Endothelial cell of umbilical vein (primary cell): ENCODE measurements around the gene SLCO2A1. TPM values are rescaled to one million over a fixed set of nuclear protein-coding genes. Genes with fewer than 3 reads are reported as not detected.

Experiments
- BruUV-seq: library from RNA; stranded (reverse); fragments of 400-500 nt; replicated peaks from 2 replicates; lab custom pipeline; 2021; lab: Mats Ljungman, UMichigan
- CTCF ChIA-PET: fragments of 300-600, 350-600 bp; sonication (Branson Sonifier 250); formaldehyde crosslinking; loops from one replicate; lab custom pipeline; 2021; ENCODE audit warnings: antibody characterized with exemption, inconsistent platforms; lab: Charles Lee
- POLR2A ChIA-PET: fragments of 300-600, 350-600 bp; sonication (Branson Sonifier 250); formaldehyde crosslinking; loops from one replicate; lab custom pipeline; 2021; ENCODE audit warnings: antibody characterized with exemption, inconsistent platforms; lab: Charles Lee
- DNase-seq: peaks from one replicate; pipeline ENCODE4 v3.0.0-alpha.2; 2011; ENCODE audit warnings: low read depth, low spot score
- FAIRE-seq: peaks from 2 replicates; lab custom pipeline; 2011; peaks lifted over from hg19 to GRCh38; lab: Jason Lieb, UNC
- H2AFZ ChIP-seq: 2 replicates; pipeline ENCODE4 v1.6.0; 2012; ENCODE audit warnings: low read depth, low read length, control low read depth, inconsistent platforms
- H3K27ac ChIP-seq: 2 replicates; pipeline ENCODE4 v1.5.1; 2011; ENCODE audit warnings: low read depth, mild to moderate bottlenecking, control low read depth, low read length, moderate library complexity; ENCODE audit not compliant: insufficient read depth
- H3K27me3 ChIP-seq, 2 experiments: 2 replicates each; pipeline versions ENCODE4 v1.6.0 to v1.6.1; 2011; ENCODE audit warnings: low read length in 2 of 2, mixed read lengths in 1 of 2; ENCODE audit not compliant: control insufficient read depth in 2 of 2, insufficient read depth in 2 of 2
- H3K36me3 ChIP-seq, 2 experiments: 2 replicates in 1 of 2; 3 replicates in 1 of 2; pipeline ENCODE4 v1.5.1; 2011; ENCODE audit warnings: low read length in 2 of 2, mild to moderate bottlenecking in 1 of 2, moderate library complexity in 1 of 2; ENCODE audit not compliant: control insufficient read depth in 2 of 2, insufficient read depth in 2 of 2; ENCODE audit errors: extremely low read depth in 1 of 2
- H3K4me1 ChIP-seq: 3 replicates; pipeline ENCODE4 v1.5.1; 2011; ENCODE audit warnings: mild to moderate bottlenecking, low read length; ENCODE audit not compliant: control insufficient read depth, insufficient read depth; ENCODE audit errors: extremely low read depth
- H3K4me2 ChIP-seq: 2 replicates; pipeline ENCODE4 v1.6.1; 2011; ENCODE audit warnings: low read length, control low read depth, mixed read lengths; ENCODE audit not compliant: insufficient read depth
- H3K4me3 ChIP-seq, 3 experiments: fragments of 200-600 bp in 1 of 3; sonication (generic), shearing (Covaris generic) in 1 of 3; replicated peaks in 1 of 3; 2 replicates each; pipeline ENCODE4 v1.5.1; 2011 to 2016; ENCODE audit warnings: control low read depth in 3 of 3, low read length in 3 of 3, mild to moderate bottlenecking in 2 of 3, inconsistent platforms in 1 of 3, low read depth in 1 of 3, moderate library complexity in 1 of 3; ENCODE audit not compliant: insufficient read depth in 1 of 3
- H3K79me2 ChIP-seq: 2 replicates; pipeline ENCODE4 v1.6.0; 2012; ENCODE audit warnings: low read length, inconsistent platforms; ENCODE audit not compliant: control insufficient read depth, insufficient read depth
- H3K9ac ChIP-seq: replicated peaks from 2 replicates; pipeline ENCODE3; 2011; ENCODE audit warnings: low read length, control low read depth; ENCODE audit not compliant: insufficient read depth; ENCODE audit errors: extremely low read depth
- H3K9me1 ChIP-seq: replicated peaks from 3 replicates; pipeline ENCODE4 v1.6.0; 2011; ENCODE audit warnings: mild to moderate bottlenecking, low read length; ENCODE audit not compliant: control insufficient read depth, insufficient read depth; ENCODE audit errors: extremely low read depth
- H3K9me3 ChIP-seq: replicated peaks from 2 replicates; pipeline ENCODE4 v1.5.1; 2012; ENCODE audit warnings: low read length, inconsistent platforms; ENCODE audit not compliant: control insufficient read depth, insufficient read depth
- H4K20me1 ChIP-seq: replicated peaks from 2 replicates; pipeline ENCODE3; 2011; ENCODE audit warnings: mild to moderate bottlenecking, low read length; ENCODE audit not compliant: control insufficient read depth, insufficient read depth; ENCODE audit errors: extremely low read depth
- CTCF ChIP-seq, 2 donors: IDR thresholded peaks; 1 replicate in 1 of 2; 2 replicates in 1 of 2; pipeline ENCODE4 v1.5.1; 2011; ENCODE audit warnings: low read length in 2 of 2, mild to moderate bottlenecking in 2 of 2, moderate library complexity in 2 of 2, control low read depth in 1 of 2, inconsistent platforms in 1 of 2, low read depth in 1 of 2; ENCODE audit not compliant: insufficient read depth in 1 of 2; ENCODE audit errors: extremely low read depth in 1 of 2
- EZH2 ChIP-seq: IDR thresholded peaks from 2 replicates; pipeline ENCODE4 v1.6.1; 2012; ENCODE audit warnings: borderline replicate concordance, low read depth, mild to moderate bottlenecking, moderate library complexity, low read length, inconsistent platforms; ENCODE audit not compliant: severe bottlenecking
- FOS ChIP-seq: IDR thresholded peaks from 2 replicates; pipeline ENCODE4 v1.6.1; 2011; ENCODE audit warnings: mild to moderate bottlenecking, low read length, moderate library complexity, borderline replicate concordance; ENCODE audit not compliant: insufficient read depth
- GATA2 ChIP-seq: IDR thresholded peaks from 2 replicates; pipeline ENCODE4 v1.7.0; 2011; ENCODE audit warnings: low read depth, mild to moderate bottlenecking, moderate library complexity, mixed read lengths, low read length; ENCODE audit not compliant: insufficient read length, insufficient read depth
- JUN ChIP-seq: IDR thresholded peaks from 2 replicates; pipeline ENCODE4 v1.6.1; 2011; ENCODE audit warnings: borderline replicate concordance, low read depth; ENCODE audit not compliant: insufficient read length, insufficient read depth
- MAX ChIP-seq: IDR thresholded peaks from 2 replicates; pipeline ENCODE4 v1.6.1; 2011; ENCODE audit not compliant: insufficient read depth, insufficient read length
- MYC ChIP-seq: IDR thresholded peaks from one replicate; pipeline ENCODE4 v1.6.1; 2011; ENCODE audit warnings: mild to moderate bottlenecking, low read depth, low read length
- POLR2AphosphoS5 ChIP-seq: IDR thresholded peaks from 2 replicates; pipeline ENCODE4 v1.6.1; 2012; ENCODE audit warnings: low read depth, mild to moderate bottlenecking, control low read depth, low read length, moderate library complexity; ENCODE audit not compliant: insufficient read depth
- dilution Hi-C: fragments of 300-500 bp; cut with MboI; formaldehyde crosslinking; loops from one replicate; pipeline ENCODE4 v1.15.0; 2019; ENCODE audit warnings: low sequenced_read_pairs; ENCODE audit not compliant: extremely low pct_ligation_motif_present
- intact Hi-C: fragments of 100-400 bp; cut with micrococcal nuclease; formaldehyde crosslinking; loops from one replicate; pipeline ENCODE4 v1.10.0; 2022
- polyA plus RNA-seq, 4 experiments: library from polyadenylated mRNA; depleted of rRNA in 3 of 4; stranded (reverse) in 3 of 4; unstranded in 1 of 4; fragments of >200 nt; gene quantifications; 2 replicates each; pipeline versions ENCODE4 v1.2.1 to v1.2.3, GENCODE V29; 2011 to 2012; ENCODE audit warnings: missing spikeins in 1 of 4
- total RNA-seq: library from RNA; stranded (reverse); gene quantifications from 2 replicates; pipeline ENCODE4 v1.2.3, GENCODE V29; 2021

Gene SLCO2A1
- total and polyA plus RNA-seq, 2 donors (not counting 3 experiments of a cell fraction or from before 2014, with no cell fraction given): 1.4 to 11.9 TPM

GRCh38 chr3:133932009-133932408 is 97.7 kb downstream of the SLCO2A1 start:
- CTCF ChIA-PET: interaction anchor here (1.0 to 7.2 kb wide), 11 partner anchors 9 to 548 kb away, joined by 3 to 223 read pairs (median 4); no protein-coding TSS in a partner anchor
- no peak for FAIRE-seq
- peaks cover 7% of the 10 kb centered on the region for H3K4me1 ChIP-seq
- POLR2A ChIA-PET: no interaction called here
- no peak for TF ChIP-seq MYC
- no peak for TF ChIP-seq EZH2
- TF ChIP-seq CTCF (IDR thresholded peaks at IDR 0.05; ENCODE audit: extremely low read depth in 1 of 2, insufficient read depth in 1 of 2, low read depth in 1 of 2, low read length in 2 of 2): no peak
- no peak for TF ChIP-seq POLR2AphosphoS5
- TF ChIP-seq FOS: no peak
- TF ChIP-seq GATA2: no peak
- TF ChIP-seq JUN: no peak
- TF ChIP-seq MAX: no peak
- H3K9me1 ChIP-seq: no peaks in the 10 kb centered on the region
- H2AFZ ChIP-seq: no peak overlapping the region
- no peaks in the 10 kb centered on the region for H4K20me1 ChIP-seq
- H3K4me3 ChIP-seq: no peak overlapping the region
- H3K27me3 ChIP-seq: no peaks in the 10 kb centered on the region
- H3K9ac ChIP-seq: no peak overlapping the region
- H3K9me3 ChIP-seq: no peaks in the 10 kb centered on the region
- intact Hi-C loops (loop anchor here (5.0 kb wide), 1 partner anchor 540 kb away; no protein-coding TSS in a partner anchor), dilution Hi-C loops (loop anchor here (25.0 kb wide), 1 partner anchor 280 kb away; no protein-coding TSS in a partner anchor)
- no peaks in the 10 kb centered on the region for H3K79me2 ChIP-seq
- no peak overlapping the region for H3K27ac ChIP-seq
- no peak overlapping the region for H3K4me2 ChIP-seq
- no peak for DNase-seq
- BruUV-seq: no TSS peak
- H3K36me3 ChIP-seq: no peaks in the 10 kb centered on the region
